IPS-NIHi11 (cell line): ENCODE results near the gene PSMD12.

Experiments
- DNase-seq: peaks from one replicate; pipeline ENCODE4 v3.0.0; 2012; ENCODE audit warnings: mixed read lengths, low spot score

PSMD12 gene

DNA sequence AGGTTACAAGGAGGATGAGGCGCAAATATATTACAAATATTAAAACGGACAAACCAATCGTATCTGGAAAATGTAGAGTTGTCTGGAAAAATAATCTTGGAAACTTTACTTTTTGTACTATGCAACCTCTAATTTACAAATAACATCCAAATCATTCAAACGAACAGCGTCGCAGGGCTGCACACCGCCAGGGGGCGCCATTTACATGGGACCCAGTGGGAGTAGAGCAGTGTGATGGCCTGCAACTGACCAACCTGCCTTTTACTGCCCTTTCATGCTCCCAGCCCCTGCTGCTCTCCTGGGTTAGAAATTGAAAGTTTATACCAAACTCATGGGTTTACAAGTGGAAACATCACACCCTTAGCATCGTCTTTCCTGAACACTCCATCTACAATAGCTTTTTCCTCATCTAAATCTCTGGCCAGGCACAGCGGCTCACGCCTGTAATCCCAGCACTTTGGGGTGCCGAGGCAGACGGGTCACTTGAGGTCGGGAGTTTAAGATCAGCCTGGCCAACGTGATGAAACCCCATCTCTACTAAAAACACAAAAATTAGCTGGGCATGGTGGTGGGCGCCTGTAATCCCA lies 20.7 kb upstream of the PSMD12 start:
- peak; percentile 77 for DNase-seq

DNA sequence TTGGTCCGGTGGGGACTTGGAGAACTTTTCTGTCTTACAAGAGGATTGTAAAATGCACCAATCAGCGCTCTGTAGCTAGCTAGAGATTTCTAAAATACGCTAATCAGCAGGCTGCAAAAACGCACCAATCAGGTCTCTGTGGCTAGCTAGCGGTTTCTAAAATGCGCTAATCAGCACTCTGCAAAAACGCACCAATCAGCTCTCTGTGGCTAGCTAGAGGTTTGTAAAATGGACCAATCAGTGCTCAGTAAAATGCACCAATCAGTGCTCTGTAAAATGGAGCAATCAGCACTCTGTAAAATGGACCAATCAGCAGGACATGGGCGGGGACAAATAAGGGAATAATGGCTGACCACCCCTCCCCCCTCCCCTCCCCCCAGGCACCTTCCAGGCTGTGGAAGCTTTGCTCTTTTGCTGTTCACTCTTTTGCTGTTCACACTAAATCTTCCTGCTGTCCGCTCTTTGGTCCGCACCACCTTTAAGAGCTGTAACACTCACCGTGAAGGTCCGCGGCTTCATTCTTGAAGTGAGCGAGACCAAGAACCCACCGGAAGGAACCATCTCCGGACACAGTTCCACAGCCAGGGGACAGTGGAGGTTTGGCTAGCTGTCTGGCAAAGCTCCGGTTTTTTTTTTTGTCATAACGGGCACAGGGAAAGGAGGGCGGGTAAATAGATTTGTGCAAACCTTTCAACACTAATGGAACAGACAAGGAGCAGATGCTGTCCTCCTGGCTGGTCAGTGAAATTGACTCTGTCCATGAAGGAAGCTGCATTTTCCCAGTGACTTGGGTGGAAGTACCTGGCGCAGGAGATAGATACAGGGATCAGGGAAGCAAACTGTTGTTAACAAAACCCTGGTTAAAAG lies 19.0 kb upstream of the PSMD12 start:
- no peak for DNase-seq

DNA sequence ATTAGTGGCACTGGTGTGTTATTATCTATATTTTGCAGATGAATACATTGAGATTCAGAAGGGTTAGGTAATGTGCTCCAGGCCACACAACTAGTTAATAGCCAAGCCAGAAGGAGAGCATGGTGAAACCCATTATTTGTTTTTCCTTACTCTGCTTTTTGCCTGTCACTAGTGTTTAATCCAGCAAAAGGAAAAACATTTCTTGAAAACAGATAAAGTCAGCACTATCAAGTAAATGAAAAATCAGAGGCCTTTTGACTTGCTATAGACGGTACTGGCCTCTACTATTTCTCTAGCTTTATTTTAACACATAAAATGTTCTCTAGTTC lies 15.5 kb upstream of the PSMD12 start:
- no peak for DNase-seq

DNA sequence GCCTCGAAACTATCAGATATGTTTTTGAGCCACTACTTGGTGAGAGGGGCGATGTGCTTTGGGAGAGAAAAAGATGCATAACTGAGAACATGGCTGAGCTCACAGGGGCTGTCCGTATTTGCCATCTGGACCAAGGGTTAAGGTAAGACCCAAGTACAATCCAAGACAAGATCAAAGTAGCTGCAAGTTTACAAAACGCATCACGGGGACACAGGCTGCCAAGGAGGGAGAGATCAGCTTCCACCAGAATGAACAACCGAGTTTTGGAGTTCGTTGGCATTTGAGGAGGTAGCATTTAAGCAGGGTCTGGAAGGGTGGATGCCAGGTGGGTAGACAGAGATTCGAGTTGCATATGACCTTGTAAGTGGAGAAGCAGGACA lies 12.9 kb upstream of the PSMD12 start:
- no peak for DNase-seq

DNA sequence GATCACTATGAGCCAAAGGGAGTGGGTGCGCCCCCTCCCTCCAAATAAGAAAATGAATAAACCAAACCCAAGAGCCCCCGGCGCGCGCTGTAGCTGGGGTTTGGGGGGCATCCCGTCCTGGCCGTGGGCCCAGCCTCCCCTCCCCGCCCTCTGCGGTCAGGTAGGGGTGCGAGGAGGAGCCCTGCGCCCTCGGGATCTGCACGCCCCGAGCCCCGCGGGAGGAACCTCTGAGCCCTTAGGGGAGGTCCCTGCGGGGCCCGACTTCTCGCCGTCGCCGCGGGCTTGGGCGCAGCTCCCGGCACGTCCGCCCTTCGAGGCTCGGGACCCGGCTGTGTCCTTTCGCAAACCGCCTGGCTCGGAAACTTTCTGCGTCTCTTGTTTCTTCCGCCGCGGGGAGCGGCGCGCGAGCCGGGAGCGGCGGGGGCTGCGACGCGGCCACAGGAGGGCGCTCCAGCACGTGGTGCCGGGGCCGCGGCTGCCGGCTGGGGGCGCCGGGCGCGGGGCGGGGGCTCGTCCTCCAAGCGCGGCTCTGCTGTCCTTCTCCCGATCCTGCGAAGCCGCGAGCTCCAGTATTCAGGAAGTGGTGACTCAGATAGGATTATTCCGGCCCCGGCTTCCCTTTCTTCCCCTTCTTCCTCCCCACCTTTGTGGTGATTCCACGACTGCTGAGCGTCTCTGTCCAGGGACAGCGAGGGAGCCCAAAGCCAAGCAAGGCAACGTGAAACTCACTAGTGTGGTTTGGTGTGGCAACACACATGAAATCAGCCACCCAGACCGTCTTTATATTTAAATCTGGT lies 12.3 kb upstream of the PSMD12 start:
- peak; percentile 88 for DNase-seq

DNA sequence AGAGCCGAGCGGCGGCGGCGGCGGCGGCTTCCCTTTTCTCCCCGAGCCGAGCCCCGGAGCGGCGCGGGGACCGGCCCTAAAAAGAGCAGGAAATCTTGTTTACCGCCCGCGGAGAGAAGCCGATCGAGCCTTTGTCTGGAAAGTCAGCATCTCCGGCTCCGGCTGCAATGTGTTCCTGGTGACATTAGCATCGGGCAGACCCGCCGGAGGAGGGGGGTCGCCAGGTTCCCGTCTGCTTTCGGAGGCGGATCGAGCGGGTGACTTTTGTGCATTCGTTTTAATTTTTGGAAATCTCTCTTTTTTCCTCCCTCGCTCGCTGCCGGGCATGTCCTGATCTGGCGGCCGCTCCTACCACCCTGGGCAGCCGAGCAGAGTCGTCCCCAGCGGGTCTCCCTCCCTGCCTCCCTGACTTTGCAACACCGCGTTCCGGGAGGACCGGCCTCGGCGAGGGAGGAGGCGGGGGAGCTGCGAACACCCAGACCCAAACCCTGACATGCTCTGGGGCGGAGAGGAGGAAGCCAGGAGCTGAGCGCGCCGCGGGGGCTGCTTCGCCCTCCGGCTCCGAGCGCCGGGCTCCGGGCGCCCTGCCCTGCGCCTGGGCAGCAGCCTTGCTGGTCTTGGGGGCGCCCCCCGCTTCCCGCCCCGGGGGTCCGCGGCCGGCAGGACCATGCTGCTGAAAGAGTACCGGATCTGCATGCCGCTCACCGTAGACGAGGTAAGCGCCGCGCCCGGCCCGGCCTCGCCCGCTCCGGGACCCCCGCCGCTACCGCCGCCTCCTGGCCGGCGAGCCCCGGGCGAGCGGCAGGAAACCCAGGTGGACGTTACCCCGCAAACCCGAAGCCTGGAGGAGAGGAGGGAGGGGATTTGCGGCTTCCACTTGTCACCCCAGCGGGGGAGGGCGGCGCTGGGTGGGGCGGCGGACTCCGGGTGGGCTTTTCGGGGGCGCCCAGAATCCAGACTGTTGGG lies 11.4 kb upstream of the PSMD12 start:
- DNase-seq = peak; percentile 55

DNA sequence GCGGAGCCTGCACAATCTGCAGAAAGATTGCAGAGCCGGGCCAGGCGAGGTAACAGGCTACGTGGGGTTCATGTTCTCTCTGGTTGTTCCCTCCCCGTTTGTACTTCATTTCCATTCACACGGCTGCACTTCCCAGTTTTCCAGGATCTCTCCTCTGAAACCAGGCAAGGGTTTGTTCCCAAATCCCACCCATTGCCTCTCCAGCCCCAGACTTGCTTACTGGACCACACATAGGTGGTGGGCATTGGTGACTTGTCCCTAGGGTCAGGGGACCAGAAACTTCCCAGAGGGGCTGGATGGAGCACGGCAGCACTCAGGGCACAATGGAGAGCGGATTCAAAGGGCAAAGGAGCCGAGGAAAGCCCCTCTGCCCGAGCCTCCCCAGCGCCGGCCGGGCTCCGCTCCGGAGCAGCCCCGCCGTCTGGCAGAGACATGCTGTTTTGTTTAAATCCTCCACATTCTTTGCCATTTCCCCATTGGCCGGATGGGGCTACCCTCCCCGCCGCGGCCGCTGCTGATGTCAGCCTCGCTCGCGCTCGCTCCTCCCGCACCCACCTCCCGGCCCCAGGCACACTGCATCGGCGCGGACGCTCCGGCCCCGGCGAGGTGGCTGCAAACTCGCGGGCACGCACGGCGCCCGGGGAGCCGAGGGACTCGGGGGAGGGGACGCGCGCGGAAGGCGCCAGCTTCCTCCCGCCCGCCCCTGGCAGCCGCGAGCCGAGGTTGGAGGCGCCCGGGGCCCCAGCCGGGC lies 10.5 kb upstream of the PSMD12 start, which contains the start of gene PITPNC1:
Gene PITPNC1 (plus strand): TSS at position 545 of the 751 bp plus-strand sequence.
- peak; percentile 83 for DNase-seq

DNA sequence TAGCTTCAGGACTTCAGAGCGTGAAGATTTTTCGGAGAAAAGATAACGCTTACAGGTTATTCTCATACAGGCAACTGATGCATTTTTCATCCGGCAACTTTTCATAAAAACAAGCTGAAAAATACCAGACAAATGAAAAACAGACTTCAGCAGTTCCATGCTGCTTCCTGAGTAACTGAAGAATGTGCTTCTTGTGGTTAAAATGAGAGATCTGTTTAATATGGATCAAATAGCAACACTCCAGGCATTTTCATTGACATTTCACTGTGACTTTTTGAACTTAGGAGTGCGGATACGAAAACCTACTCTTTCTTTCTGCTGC lies 10.0 kb upstream of the PSMD12 start:
- no peak for DNase-seq

DNA sequence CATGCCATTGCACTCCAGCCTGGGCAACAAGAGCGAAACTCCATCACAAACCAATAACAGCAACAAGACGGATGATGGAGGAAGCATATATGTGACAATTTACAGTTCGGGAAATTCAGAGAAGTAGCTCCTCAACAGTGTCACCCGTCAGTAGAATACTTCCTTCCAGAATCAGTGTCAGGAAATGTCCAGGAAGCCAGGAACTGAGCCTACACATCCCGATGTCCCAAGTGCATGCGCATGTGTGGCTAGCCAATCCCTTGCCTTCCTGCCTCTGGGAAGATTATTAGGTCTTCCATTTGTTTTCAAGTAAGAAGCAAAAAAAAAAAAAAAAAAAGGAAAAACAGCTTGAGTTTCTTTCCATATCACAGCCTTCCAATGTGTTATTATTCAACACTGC lies 9.3 kb upstream of the PSMD12 start:
- no peak for DNase-seq

DNA sequence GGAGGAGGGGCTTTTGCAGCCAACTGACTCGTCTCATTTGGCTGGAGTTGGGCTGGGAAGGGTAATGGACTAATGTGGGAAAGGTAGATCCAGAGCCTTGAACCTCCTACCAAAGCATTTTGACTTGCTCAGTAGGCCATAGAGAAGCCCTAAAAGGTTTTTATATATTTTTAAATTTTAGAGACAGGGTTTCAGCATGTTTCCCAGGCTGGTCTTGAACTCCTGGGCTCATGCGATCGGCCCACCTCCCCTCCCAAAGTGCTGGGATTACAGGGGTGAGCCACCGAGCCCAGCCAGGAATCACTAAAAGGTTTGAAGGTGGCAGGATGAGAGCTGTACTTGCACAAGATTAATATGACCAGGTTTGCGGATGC lies 8.7 kb upstream of the PSMD12 start:
- DNase-seq = no peak

DNA sequence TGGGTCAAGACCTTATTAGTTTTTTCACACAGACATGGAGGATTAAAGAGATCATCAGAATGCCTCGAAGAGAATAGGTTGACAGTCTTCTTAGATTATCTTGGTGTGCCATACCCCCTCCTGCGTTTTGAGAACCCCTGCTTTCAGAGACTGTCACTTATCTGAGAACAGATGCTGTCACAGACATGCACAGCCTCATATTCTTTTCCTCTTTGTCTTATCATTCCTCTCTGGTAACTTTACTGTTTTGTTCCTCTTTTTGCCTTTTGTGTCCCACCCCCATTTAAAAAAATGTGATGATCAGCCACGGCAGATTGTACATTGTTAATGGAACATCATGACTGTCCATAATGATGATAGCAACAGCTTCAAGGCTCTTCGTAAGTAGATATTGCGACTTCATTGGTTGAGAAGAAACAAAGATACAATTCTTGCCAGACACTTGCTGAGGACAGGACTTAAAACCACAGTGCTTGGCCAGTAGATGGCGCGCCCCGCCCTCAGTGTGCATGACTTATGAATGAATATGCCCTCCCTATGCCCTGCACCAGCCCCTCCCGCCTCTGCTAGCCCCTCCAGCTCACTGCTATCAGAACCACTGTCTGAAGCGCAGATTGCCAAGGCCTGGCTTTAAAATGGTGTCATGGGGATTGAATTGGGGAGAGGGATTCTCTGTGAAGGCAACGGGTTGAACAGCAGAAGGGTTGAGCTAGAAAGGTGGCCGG lies 8.1 kb upstream of the PSMD12 start:
- peak; percentile 78 for DNase-seq

DNA sequence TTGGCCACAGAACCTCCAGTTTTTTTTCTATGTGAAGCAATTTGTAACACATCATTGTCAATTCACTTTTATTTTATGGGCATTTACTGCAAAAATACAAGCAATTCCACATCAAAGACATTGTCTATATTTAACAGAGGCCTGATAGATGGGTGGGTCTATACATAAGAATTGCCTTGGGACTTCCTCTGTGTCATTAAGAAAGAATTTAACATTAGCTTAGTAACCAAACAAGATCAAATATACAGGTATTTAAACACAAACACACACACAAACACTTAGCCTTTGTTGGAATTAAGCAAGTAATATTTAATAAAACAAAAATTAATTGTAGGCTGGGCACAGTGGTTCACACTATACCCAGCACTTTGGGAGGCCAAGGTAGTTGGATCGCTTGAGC lies 6.4 kb upstream of the PSMD12 start:
- DNase-seq = no peak

DNA sequence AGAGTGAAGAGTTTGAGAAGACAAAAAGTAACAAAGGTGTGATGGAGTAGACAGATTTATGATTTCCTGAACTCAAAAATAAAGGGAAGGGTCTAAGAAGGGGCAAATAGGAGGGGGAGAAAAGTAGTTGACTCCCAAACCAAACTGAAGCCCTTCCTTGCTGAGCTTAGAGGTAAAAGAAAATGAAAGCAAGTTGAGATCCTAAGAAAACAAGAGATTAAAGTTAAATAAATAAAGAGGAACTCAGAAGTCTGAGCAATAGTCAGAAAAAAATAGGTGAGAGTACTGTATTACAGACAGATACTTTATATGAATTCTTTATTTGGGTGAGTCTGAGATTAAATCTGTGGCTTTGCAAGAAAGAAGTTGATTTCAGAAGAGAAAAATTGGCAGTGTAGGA lies 3.3 kb upstream of the PSMD12 start:
- no peak for DNase-seq

DNA sequence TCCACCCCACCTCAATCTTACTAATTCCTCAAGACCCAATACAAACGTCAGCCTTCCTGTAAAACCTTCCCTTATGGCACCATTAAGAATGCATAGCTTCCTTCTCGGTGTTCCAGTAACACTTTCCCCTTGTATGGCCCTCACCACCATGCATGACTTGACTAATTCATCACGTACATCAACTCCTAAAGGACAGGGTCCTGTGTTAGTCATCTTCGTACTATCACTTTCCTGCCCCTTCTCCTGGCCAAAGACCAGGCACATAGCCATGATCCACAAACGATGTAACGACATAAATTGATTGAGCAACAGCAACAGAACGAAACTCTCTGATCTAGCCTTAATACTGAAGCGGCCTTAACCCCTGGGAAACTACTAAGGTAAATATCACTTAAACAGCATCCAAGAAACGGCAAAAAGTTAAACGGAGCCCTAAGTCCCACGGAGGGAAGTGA lies 612 bp downstream of the PSMD12 start:
- no peak for DNase-seq

DNA sequence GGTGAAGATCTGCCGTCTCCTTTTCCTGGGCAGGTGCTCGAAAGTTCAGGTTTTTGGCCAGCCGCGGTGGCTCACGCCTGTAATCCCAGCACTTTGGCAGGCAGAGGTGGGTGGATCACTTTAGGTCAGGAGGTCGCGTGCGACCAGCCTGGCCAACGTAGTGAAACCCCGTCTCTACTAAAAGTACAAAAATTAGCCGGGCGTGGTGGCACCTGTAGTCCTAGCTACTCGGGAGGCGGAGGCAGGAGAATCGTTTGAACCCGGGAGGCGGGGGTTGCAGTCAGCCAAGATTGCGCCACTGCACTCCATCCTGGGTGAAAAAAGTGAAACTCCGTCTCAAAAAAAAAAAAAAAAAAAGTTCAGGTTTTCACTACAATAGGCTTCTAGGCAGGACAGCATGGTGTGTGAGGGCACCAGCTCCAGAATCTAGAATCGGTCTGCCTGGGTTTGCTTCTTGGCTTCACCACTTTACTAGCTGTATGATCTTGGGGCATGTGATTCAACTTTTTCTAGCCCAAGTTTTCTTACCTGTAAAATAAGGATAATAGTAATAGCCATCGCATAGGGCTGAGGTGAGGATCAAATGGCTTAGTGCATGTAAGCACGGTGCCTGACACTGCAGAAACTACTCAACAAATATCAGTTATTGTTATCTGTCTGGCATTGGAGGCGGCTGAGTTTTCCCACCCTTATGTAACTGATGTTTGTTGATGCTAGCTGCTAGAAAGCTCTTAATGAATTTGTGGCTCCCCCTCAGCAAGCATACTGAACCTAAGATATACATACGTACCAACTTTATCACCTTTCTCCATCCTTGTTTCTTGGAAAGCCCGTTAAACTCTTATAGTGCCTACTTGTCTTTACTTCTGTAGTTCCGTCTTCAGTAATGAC lies 1.3 kb downstream of the PSMD12 start:
- DNase-seq = no peak

DNA sequence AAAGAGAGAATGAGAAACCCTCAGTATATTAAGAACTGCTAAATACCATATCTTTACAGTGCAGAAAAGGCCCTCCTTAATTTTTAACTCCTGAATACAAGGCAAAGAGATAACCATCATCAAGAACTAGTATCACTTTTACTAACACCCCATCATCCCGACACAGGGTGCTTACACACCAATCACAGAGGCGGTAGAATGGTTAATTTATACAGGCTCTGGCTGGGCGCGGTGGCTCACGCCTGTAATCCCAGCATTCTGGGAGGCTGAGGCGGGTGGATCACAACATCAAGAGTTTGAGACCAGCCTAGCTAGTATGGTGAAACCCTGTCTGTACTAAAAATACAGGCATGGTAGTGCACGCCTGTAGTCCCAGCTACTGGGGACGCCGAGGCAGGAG lies 4.2 kb downstream of the PSMD12 start:
- DNase-seq = no peak

DNA sequence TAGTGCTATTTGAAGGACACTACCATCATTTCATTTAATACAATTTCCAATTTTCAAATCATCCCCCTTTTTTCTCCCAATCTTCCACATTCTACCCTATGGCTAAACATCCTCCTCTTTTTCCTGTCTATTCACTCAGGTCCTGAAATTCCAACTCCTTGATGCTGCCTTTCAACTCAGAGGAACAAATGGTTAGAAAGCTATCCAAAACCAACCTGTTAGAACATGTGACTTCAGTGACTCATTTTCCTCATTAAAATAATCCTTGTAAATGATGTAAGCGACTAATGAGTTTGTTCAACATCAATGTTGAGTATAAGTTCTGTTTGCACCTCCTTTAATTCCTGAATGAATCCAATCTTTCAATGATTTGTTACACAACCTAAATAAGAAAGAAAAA lies 5.5 kb downstream of the PSMD12 start:
- DNase-seq = no peak

DNA sequence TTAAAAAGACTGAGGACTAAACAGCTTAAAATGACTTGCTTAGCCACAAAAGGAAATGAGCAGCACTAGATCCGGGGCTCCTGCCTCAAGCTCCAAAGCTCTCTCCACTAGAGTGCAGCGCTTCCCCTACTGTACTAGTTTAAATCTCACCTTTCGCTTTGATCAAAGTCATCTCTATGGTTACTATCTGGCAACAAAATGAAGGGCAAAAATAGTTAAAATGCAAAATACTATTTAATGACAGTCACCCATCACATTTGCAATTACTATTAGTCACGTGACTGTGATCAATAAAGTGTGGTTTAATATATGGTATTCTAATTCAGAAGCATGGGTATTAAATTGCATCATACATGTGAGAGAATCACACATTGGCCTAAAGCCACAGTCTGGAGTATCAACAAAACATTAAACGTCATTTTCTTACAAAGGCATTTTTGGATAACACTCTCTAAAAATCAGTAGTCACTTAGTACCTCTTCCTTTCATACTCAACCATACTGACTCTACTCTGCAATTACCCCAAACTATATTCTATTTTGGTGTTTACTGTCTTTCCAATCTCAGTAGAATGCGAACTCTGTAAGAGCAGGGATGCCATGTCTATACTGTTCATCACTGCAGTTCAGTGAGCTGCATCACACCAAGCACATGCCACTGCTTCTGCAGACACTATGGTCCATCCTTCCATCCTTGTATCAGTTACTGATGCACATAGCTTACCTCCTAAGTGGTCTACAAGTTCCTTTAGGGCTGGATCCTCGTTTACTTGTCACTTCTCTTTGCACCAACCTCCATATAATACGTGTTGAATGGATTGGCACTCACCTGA lies 6.2 kb downstream of the PSMD12 start:
- DNase-seq = peak; percentile 33

DNA sequence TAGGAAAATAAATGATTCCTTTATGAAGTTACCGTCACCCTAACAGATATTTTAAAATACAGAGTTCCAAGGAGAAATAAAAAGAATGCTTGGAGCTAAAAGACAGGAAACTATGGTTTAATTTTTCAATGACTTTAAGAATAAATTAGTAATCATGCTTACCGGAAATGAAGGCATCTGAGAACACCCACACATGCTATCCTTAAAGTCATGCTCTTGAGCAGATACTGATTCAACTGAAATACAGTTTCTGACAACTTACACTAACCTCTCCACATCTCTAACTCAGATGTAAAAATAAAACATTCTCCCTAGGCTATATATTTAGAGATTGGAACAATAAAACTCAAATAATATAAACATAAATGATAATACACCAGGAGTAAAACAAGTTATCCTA lies 7.8 kb downstream of the PSMD12 start:
- DNase-seq = no peak
